HG03469 (cell line): ENCODE data around the gene SYT1.
A peak's percentile ranks its signal among the peaks of the same experiment; 100 is the strongest.

Experiments
- ATAC-seq: cut with Tn5 transposase; IDR thresholded peaks from one replicate; pipeline ENCODE4 v1.9.1; 2021; ENCODE audit warnings: mild to moderate bottlenecking, moderate library complexity, moderate number of reproducible peaks; ENCODE audit not compliant: unreplicated experiment

The SYT1 gene

DNA sequence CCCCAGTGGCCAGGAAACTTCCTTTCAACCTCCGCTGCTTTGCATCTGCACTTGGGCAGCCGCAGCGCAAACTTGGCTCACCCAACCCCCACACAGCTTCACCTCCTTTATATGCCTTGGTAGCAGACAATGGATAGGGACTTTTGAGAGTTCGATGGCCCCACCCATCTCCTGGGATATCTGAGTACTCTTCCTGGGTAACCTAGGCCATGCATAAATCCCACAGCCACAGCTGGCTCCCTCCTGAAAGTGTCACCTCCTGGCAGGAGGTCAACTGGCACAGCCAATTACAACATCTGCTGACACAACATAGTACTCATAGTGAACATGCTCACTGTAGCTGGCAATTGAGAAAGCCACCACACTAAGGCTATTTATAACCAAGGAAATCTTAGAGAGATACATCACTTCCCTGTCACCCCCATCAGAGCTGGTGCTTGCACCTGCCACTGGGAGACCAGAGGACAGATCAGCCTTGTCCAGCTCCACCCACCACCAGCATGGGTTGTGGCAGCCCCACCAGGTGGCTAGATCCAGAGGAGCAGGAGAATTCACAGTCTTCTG lies 410.0 kb downstream of the SYT1 start:
- ATAC-seq: peak; percentile 54

DNA sequence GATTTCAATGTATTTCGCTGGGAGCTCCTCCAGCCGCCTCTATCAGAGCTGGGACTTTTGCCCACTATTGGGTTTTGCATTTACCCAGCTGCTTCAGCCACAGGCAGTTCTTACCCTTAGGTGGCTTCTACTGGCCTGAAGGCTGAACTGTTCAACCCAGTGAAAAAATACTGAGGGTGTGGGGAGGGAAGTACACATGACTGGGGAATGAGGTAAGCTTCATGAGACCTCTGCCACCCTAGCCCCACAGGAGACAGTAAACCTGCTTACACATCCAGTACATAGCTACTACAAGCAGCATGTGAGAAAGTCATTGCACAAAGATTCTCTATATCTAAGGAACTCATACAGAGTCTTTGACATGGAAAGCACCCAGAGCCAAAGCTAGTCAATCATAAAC lies 411.1 kb downstream of the SYT1 start:
- ATAC-seq: no peak

DNA sequence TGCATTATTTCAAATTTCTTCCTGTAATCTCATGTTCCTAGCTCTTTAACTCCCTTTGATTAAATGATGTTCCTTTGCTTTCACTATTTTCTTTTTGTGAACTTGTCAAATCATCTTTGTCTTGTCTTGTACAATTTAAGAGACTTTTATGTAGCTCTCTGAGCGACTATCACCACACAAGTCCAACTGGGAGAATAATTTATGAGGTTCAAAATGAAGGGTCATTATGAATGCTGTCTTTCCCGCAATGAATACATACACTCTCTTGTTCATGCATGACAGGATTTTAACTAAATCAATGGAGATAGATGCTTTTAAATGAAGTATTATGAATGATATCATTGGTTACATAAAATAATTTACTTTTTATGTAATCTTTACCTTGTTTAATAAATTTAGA lies 418.8 kb downstream of the SYT1 start:
- ATAC-seq: no peak

DNA sequence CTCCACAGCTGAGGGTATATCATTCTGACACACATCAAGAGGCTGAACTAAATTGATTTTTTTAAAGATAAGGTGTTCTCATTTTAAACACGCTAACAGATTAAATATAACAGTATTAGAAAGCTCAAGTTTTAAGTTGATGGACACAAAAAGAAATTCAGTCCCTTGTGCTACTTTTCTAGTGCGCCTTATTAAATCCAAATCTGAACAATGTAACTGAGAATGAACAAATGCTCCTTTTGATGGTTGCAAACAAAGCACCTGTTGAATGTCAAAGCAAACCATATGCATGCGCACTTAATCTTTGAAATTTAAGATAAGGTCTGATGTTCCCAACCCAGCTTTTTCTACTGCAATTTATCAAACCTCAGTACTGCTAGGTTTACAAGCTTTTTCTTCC lies 424.3 kb downstream of the SYT1 start:
- no peak for ATAC-seq

DNA sequence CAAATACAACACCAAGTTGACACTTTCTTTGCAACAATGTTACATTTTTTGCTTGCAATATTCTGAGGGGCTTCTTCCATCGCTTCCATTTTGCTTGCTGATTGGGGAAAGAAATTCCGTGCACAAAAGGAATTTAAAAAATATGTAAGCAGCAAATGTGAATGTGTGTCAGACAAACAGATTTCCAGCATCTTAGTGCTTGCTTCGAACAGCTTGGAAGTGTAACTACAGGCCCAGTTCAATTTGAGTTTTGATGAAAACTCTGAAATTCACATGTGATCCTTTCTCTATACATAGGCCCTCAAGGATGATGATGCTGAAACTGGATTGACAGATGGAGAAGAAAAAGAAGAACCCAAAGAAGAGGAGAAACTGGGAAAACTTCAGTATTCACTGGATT lies 427.1 kb downstream of the SYT1 start:
- no peak for ATAC-seq

DNA sequence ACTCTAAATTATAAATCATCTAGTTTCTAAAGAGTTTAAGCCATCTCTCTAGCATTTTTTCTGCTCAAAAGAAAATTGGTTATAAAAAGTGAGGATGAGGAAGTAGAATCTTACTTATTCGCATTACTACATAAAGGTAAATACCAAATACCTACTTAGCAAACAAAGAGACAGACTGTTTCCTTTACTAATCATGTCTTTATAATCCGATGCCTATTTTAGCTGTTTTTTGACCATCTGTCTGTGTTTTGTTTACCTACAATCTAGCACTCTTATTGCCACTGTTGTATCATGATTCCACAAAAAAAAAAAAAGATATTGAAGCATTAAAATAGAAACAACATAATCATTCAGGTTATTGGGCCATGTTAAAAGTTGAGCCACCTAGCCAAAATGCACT lies 430.0 kb downstream of the SYT1 start:
- ATAC-seq: no peak

DNA sequence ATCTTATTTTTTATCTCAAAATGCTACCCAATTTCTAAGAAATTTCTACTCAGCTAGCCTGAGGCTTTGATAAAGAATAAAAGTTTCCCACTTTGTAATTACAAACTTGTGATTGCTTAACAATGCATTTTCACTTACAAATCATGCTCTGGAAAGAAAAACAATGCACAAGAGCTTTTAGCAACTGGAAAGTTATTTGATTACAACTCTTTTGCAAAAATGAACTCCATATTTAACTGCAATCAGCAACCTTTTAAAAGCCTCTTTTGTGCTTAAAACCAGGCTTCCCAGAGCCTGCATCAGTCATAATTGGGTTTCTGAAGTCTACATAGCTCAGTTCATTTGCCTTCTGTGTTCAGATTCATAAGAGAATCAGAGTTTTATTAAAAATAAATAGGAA lies 431.0 kb downstream of the SYT1 start:
- no peak for ATAC-seq

DNA sequence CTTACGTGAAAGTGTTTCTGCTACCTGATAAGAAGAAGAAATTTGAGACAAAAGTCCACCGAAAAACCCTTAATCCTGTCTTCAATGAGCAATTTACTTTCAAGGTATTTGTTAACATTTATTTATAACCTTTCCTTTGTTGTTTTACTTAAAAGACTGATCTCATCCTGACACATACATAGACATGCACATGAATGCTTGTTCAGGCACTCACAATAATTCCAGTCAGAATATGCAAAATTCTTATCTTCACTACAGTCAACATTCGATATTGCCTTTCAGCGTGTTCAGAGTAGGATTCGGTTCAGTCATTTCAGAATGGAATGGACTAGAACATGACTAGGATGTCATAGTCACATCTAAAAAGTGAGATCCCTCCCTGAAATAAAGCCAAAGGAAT lies 431.6 kb downstream of the SYT1 start:
- no peak for ATAC-seq

DNA sequence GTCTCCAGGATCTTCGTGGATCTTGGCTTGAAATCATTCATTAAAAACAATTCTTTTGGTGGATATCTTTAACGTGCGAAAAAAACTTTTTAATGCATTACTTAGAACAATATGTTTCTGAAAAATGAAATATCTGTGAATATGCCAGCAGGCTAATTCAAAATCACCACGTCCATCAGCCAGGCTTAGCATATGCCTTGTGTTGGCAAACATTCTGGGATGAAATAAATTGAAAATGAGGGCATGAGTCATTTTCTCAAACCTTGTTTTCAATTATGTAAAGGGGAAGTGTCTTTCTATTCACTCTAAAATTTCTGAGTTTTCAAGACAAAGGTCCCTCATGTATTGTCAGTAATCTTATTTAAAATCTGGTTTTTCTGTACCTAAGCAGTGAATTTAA lies 432.3 kb downstream of the SYT1 start:
- no peak for ATAC-seq

DNA sequence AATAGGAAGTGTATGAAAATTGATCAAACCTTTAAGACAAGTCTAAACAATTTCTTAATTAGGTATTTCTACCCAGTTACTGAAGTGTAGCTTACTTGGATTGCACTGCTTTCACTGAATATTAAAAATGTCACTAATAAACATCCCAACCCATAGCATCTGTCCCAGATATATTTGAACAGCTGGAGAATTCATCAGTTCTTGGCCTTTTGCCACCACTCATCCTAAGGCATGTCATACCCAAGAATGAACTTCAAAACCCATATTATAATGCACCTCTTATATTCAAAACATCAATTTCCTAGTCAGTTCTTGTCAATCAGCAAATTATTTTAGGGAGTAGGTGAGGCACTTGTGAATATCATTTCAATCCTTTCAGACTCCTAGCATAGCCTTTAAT lies 433.9 kb downstream of the SYT1 start:
- ATAC-seq: no peak

DNA sequence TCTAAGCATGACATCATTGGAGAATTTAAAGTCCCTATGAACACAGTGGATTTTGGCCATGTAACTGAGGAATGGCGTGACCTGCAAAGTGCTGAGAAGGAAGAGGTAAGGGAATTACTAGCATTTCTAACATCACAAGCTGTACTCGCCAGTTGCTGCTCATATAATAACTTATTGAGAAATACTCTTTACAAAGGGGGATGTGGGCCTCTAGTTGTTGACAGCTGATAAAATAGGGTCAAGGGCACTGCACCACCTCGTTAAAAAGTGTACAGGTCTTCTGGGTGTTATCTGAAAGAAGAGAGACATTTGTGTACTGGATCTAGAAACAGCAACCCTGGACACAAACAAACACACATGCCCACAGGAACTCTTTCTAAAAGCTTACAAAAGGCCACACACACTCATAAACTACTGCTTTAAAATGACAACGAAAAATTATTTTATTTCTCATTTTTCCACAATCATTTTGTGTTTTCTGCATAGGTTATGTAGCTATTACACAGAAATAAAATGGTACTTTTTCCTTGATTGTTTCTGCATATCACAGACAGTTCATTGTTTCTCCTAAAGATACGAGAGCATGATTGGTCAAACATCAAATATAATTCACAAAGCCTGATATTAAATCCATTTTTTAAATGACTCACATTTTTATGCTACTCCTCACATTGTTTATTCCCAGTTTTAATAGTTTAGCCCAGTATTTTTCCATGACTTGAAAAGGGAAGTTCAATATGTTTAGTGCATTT lies 435.0 kb downstream of the SYT1 start:
- ATAC-seq: no peak

DNA sequence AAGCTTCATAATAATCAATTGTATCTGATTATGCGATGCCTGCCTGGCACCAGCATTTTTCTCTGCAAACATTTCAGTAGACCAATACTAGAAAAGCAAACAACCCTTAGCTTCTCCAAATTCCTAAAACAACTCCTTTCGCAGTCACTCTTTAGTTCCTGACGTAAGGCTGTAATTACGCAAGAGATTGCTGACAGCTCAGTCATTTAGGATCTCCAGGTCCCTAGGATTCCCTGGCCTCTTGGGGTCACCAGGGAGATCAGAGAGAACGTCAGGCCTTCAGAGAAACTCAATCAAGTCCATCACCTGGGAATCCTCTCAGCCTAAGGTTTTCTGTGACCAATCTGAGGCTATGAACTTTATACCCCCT lies 435.6 kb downstream of the SYT1 start:
- ATAC-seq: no peak

DNA sequence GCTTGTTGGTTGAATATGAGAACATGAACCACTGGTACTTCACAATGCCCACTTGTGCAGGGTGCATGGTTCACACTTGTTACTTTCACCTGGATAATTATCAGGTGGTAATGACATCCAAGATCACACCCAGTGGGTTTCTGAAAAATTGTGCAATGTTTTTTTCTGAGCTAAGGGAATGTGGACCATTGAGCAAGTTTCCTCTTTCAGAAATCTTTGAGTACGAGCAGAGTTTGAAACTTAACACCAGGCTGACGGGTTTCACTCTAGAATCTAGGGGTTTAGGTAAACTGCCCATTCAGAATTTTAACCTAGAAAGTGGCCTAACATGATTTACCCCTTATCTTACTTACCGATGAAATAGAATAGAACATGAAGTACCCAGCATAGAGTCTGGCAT lies 436.6 kb downstream of the SYT1 start:
- no peak for ATAC-seq

DNA sequence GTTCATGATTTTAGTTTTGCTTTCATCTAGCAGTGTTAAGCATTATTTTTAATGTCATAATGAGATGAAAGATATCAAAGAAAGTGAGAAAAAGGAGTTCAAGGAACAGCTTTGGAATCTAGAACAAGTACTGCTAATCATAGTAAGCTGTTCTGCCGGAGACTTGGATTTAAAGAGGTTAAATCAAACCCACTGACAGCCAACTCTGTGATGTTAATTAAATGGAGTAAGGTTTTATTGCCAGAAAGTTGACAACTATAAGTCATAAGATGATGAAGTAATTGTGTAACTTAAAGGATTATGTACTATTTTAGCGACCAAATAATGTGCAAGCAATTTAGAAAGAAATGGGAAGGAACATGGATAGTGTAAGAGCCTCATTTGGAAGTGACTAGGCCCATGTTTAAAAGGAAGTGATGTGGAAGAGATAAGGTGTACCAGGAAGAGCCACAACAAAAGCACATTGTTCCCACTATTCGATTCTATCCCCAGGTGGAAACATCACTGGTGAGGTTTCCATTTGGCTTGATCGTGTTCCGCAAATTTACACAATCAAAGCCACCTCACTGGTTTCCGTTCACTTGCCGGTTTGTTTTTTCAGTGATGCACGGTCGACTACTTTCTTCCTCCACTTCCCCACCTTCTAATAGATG lies 437.7 kb downstream of the SYT1 start:
- no peak for ATAC-seq

DNA sequence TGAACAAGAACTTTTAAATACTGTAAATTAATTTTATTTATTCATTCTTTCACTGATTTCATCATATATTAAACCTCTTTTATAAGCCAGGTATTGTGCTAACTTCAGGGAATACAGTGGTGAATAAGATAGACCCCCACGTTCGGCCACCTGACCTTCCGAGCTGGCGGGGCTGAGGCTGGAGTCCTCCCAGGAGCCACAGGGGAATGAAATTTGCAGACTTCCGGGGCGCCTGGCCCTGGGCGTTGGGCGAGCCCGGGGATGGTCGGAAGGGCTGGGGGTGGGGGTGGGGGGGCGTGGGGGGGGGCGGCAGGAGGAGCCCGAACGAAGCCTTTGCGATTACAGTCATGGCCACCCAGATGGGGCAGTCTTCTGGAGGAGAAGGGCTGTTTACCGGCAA lies 442.8 kb downstream of the SYT1 start:
- no peak for ATAC-seq

DNA sequence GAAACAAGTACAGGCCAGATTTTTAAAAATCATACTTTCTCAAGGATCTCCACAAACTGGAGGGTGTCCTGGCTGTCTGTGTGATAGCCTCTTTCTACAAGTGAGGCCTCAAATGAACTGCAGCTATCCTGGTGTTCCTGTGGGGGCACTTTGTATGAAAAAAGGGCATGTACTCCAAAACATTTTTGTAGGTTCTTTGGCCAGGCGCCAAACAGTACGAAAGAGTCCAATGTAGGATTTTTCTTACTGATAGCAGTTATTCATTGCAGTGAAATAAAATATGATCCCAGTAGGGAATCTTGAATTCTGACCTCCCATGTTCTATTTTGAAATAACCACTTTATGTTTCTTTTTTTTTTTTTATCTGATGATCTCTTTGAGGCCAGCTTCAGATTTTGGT lies 444.5 kb downstream of the SYT1 start:
- no peak for ATAC-seq

DNA sequence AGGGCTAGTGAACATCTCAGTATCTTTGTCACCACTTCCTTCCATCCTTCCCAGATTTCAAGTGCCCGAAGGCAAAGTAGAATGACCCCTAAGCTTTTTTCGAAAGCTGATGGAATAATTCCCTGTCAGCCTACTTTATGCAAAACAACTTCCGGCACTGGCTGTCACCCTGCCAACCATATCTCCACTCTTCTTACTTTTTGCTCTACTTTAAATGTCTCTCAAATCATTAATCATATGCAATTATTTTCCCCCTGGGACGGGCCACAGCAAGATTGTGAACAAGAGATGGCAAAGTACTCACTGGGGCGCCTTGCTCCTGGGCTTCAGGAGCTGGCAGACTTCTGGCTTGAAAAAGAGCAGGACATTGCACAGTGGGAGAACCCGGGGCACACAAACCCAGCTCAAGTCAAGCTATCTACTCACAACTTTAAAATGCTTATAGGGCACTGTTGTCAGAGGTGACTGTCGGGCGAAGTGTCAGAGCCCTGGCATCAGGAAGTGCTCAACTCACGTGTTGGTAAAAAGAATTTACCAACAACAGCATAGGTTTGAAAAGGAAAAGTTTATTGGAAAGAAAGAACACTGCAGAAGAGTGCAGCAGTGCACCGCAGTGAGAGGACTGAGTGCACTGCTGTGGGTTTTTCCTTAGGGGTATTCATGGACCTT lies 452.7 kb downstream of the SYT1 start:
- ATAC-seq: no peak

DNA sequence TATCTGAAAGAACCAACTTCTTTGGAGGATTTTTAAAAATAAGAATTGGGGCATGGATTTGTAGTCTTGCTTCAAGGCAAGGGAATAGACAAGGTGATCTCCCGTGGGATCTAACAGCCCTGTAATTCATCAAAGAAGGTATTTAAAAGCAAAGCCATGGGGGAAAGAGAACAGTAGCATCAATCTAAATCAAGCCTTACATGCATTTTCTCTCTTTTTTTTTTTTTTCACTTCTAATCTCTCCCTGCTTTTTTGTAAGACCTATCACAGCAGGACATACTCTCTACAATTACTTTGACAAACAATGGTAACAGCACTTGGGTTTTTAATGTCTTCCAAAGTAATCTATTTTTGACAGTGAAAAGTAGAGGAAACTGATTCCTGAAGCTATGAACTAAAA lies 458.3 kb downstream of the SYT1 start:
- no peak for ATAC-seq

DNA sequence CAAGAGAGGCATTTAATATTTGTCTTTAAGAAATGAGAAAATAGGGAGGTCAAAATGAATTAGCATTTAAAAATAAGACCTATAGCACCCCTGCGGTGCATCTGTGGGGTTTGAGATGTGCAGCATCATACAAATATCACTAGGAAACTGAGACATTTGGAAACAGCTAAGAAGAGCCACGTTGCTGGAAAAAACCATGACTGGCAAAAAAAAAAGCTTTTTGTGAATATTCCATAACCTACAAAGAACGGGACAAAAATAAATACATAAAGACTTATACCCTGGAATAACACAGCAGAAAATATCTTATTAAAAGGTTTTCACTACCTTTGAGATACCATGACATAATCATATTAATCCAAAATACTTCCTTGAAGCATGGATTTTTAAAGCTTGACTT lies 460.0 kb downstream of the SYT1 start:
- no peak for ATAC-seq

DNA sequence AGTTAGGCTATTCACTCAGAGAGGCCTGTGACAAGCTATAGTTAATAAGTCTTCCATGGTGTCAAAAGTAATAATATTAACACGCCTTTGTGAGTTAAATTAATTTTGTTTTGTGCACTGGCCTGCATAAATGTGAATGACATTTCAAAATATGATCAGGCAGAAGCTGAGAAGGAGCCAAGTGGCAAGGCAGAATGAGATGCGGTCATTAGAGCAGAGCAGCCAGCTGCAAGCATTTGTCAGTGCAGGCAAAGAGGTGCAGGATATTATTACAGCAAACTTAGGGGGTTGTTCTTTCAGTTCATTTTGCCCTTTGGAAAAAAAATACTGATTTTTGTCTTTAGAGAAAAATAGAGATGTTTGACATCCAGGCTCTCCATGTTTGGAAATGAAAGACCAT lies 461.6 kb downstream of the SYT1 start:
- no peak for ATAC-seq

DNA sequence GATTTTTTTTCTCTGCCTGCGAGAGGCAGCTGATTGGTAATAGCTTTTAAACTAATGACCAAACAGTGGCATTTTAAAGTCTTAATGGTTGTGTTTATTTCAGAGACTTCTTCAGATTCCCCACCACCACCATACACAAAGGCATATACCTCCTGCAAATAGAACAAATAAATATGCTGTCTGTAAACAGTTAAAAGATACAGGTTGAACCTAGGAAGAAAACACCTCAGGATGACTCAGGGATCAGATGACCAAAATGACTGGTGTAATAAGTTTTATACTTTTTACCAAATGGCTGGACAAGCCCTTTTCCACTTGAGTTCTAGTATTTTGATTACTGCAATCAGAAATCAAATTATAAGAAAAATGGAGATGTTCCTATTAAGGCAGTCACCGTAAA lies 462.1 kb downstream of the SYT1 start:
- ATAC-seq: no peak

DNA sequence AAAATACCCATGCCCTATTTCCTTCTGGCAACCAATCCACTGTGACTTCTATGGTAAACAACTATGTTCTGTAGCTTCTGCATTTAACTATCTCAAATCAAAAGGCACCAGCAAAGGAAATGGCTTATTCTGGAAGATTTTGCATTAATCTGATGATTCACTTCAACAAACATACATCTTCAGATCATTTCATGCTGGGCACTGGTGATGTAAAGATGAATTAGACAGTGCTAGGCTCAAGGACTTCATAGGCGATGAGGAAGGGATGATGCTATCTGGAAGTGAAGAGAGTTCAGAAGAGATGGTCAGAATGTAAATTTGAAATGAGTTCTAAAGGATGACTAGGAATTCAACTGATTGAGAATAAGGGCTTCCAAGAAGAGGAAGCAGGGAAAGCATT lies 462.9 kb downstream of the SYT1 start:
- ATAC-seq: no peak
